Peyer's patch (tissue), 4 donors: Measurements from ENCODE around the gene MRPS30.

ENCODE experiments used
- POLR2A ChIP-seq, 2 donors: fragments of 450-650 bp; IDR thresholded peaks; one replicate each; pipeline ENCODE4 v1.5.1; 2017; ENCODE audit warnings: antibody characterized with exemption in 2 of 2, mild to moderate bottlenecking in 2 of 2, moderate library complexity in 2 of 2
- TF ChIP-seq, protein P1 (sequence below), 6 experiments: fragments of 450-650 bp in 4 of 6; fragments of 200-600 bp in 2 of 6; sonication (generic) in 1 of 6; IDR thresholded peaks; one replicate each; pipeline ENCODE4 v1.5.1; 2017 to 2019; ENCODE audit warnings: antibody characterized with exemption in 6 of 6, mild to moderate bottlenecking in 3 of 6, moderate library complexity in 1 of 6

- TF ChIP-seq, protein P1, sequence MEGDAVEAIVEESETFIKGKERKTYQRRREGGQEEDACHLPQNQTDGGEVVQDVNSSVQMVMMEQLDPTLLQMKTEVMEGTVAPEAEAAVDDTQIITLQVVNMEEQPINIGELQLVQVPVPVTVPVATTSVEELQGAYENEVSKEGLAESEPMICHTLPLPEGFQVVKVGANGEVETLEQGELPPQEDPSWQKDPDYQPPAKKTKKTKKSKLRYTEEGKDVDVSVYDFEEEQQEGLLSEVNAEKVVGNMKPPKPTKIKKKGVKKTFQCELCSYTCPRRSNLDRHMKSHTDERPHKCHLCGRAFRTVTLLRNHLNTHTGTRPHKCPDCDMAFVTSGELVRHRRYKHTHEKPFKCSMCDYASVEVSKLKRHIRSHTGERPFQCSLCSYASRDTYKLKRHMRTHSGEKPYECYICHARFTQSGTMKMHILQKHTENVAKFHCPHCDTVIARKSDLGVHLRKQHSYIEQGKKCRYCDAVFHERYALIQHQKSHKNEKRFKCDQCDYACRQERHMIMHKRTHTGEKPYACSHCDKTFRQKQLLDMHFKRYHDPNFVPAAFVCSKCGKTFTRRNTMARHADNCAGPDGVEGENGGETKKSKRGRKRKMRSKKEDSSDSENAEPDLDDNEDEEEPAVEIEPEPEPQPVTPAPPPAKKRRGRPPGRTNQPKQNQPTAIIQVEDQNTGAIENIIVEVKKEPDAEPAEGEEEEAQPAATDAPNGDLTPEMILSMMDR (IDR thresholded peaks at IDR 0.05) = no peak
- no peak for TF ChIP-seq POLR2A (IDR thresholded peaks at IDR 0.05)
These were observed 6.8 kb upstream of the MRPS30 start for GRCh38 chr5:44801992-44802391.
